ENCODE results near the gene CFHR3. TPM values are rescaled to one million over a fixed set of nuclear protein-coding genes. Genes with fewer than 3 reads are reported as not detected.
"Not testable (repeated sequence)": the region's sequence is repeated elsewhere in the genome, so short reads cannot be mapped to it uniquely, and the experiment has no call there.

CFHR3 gene
- polyA plus RNA-seq, 3 donors = not detected

GRCh38 chr1:196797891-196798290 lies 23.3 kb downstream of the CFHR3 start:
- H3K9me3 Mint-ChIP-seq = peaks cover 0 to 12% (median 0%) of the 10 kb centered on the region in 7 donors

GRCh38 chr1:196801920-196802319 lies 27.3 kb downstream of the CFHR3 start:
- H3K27me3 Mint-ChIP-seq (ENCODE audit: low read depth in 3 of 3); DNase-seq; H3K9me3 Mint-ChIP-seq; H3K4me3 ChIP-seq (replicated peaks in 1 of 3; ENCODE audit: low read depth in 2 of 3, low read length in 3 of 3); H3K4me1 ChIP-seq (ENCODE audit: control insufficient read depth in 1 of 2, insufficient read depth in 2 of 2, low read length in 2 of 2); H2AFZ ChIP-seq (ENCODE audit: insufficient read depth, low read depth, low read length, poor library complexity, severe bottlenecking); H4K20me1 ChIP-seq (ENCODE audit: insufficient read depth, low read length); H3K4me2 ChIP-seq (replicated peaks; ENCODE audit: extremely low read depth, low read length, poor library complexity, severe bottlenecking); intact Hi-C loops (cut with micrococcal nuclease); H3K4me1 Mint-ChIP-seq; H3K36me3 Mint-ChIP-seq; H3K4me3 Mint-ChIP-seq; H3K27ac Mint-ChIP-seq; H3K27ac ChIP-seq (ENCODE audit: low read depth in 1 of 2, low read length in 2 of 2); H3K27me3 ChIP-seq (ENCODE audit: control insufficient read depth in 2 of 2, insufficient read depth in 2 of 2, low read length in 2 of 2); H3K79me2 ChIP-seq (ENCODE audit: insufficient read depth, low read length); H3K9ac ChIP-seq (ENCODE audit: insufficient read depth, low read length, poor library complexity, severe bottlenecking); H3K9me3 ChIP-seq (replicated peaks in 1 of 2; ENCODE audit: control insufficient read depth in 1 of 2, insufficient read depth in 1 of 2, low read length in 2 of 2); H3K36me3 ChIP-seq (replicated peaks in 1 of 2; ENCODE audit: control insufficient read depth in 1 of 2, insufficient read depth in 2 of 2, low read length in 2 of 2): not testable (repeated sequence)
- no CpG with 5 or more reads among the region's 1 CpG for WGBS (ENCODE audit: insufficient coverage)

More at GRCh38 chr1:196797891-196798290, 23.3 kb downstream of the CFHR3 start:
- H2AFZ ChIP-seq (ENCODE audit: insufficient read depth, low read depth, low read length, poor library complexity, severe bottlenecking) = no peak overlapping the region
- no peak overlapping the region for H3K27ac Mint-ChIP-seq
- intact Hi-C loops (cut with micrococcal nuclease) = no loop called here
- DNase-seq = no peak
- H3K27ac ChIP-seq (ENCODE audit: low read depth in 1 of 2, low read length in 2 of 2) = no peak overlapping the region
- H3K4me2 ChIP-seq (replicated peaks; ENCODE audit: extremely low read depth, low read length, poor library complexity, severe bottlenecking) = no peak overlapping the region
- no peak for TF ChIP-seq CTCF (IDR thresholded peaks at IDR 0.05)
- no peaks in the 10 kb centered on the region for H3K79me2 ChIP-seq (ENCODE audit: insufficient read depth, low read length)
- no peaks in the 10 kb centered on the region for H3K4me1 Mint-ChIP-seq
- no peaks in the 10 kb centered on the region for H3K27me3 Mint-ChIP-seq (ENCODE audit: low read depth in 3 of 3)
- H3K9me3 ChIP-seq (replicated peaks in 1 of 2; ENCODE audit: control insufficient read depth in 1 of 2, insufficient read depth in 1 of 2, low read length in 2 of 2) = peaks cover 0 to 4% of the 10 kb centered on the region in 2 donors
- H3K27me3 ChIP-seq (ENCODE audit: control insufficient read depth in 2 of 2, insufficient read depth in 2 of 2, low read length in 2 of 2) = no peaks in the 10 kb centered on the region
- H3K4me1 ChIP-seq (ENCODE audit: control insufficient read depth in 1 of 2, insufficient read depth in 2 of 2, low read length in 2 of 2) = no peaks in the 10 kb centered on the region
- no peak overlapping the region for H3K4me3 ChIP-seq (replicated peaks in 1 of 3; ENCODE audit: low read depth in 2 of 3, low read length in 3 of 3)
- WGBS (ENCODE audit: insufficient coverage) = no CpG with 5 or more reads among the region's 2 CpGs
- no peaks in the 10 kb centered on the region for H4K20me1 ChIP-seq (ENCODE audit: insufficient read depth, low read length)
- no peak overlapping the region for H3K9ac ChIP-seq (ENCODE audit: insufficient read depth, low read length, poor library complexity, severe bottlenecking)
- H3K36me3 Mint-ChIP-seq = no peaks in the 10 kb centered on the region
- H3K36me3 ChIP-seq (replicated peaks in 1 of 2; ENCODE audit: control insufficient read depth in 1 of 2, insufficient read depth in 2 of 2, low read length in 2 of 2) = no peaks in the 10 kb centered on the region
- no peak overlapping the region for H3K4me3 Mint-ChIP-seq

All from CD14-positive monocyte (primary cell).